H1 (cell line): ENCODE results near the gene PRDX3. TPM values are rescaled to one million over a fixed set of nuclear protein-coding genes. Genes with fewer than 3 reads are reported as not detected.

Source experiments
- CTCF ChIA-PET: fragments of 300-600 bp; sonication (Branson Sonifier 250); formaldehyde crosslinking; loops from one replicate; lab custom pipeline; 2021; ENCODE audit not compliant: partially characterized antibody; lab: Charles Lee
- POLR2A ChIA-PET: fragments of 300-600 bp; sonication (Branson Sonifier 250); formaldehyde crosslinking; loops from one replicate; lab custom pipeline; 2021; ENCODE audit warnings: inconsistent platforms; ENCODE audit not compliant: partially characterized antibody; lab: Charles Lee
- DNase-seq, 2 experiments: peaks; one replicate each; pipeline versions ENCODE4 v3.0.0 to v3.0.0-alpha.2; 2010 to 2022; ENCODE audit warnings: low spot score in 2 of 2, low read depth in 1 of 2, mixed read lengths in 1 of 2
- FAIRE-seq: peaks from 2 replicates; lab custom pipeline; 2011; peaks lifted over from hg19 to GRCh38; lab: Jason Lieb, UNC
- H2AFZ ChIP-seq: 2 replicates; pipeline ENCODE4 v1.8.1; 2012; ENCODE audit warnings: low read length, inconsistent platforms
- H2AK5ac ChIP-seq: 2 replicates; pipeline ENCODE4 v1.6.1; 2013; ENCODE audit warnings: low read depth, low read length
- H2BK120ac ChIP-seq: replicated peaks from 2 replicates; pipeline ENCODE3; 2013; ENCODE audit warnings: low read depth, low read length, inconsistent platforms
- H2BK12ac ChIP-seq: 2 replicates; pipeline ENCODE4 v1.6.1; 2013; ENCODE audit warnings: low read depth, low read length
- H2BK15ac ChIP-seq: 2 replicates; pipeline ENCODE4 v1.6.1; 2013; ENCODE audit warnings: low read length
- H2BK20ac ChIP-seq: 2 replicates; pipeline ENCODE4 v1.6.1; 2013; ENCODE audit warnings: low read length
- H2BK5ac ChIP-seq: 2 replicates; pipeline ENCODE4 v1.6.1; 2013; ENCODE audit warnings: low read depth, low read length
- H3K14ac ChIP-seq: 2 replicates; pipeline ENCODE4 v1.6.1; 2013; ENCODE audit warnings: inconsistent platforms; ENCODE audit not compliant: insufficient read length
- H3K18ac ChIP-seq: 2 replicates; pipeline ENCODE4 v1.6.1; 2013; ENCODE audit warnings: low read length; ENCODE audit errors: extremely low read depth
- H3K23ac ChIP-seq: 2 replicates; pipeline ENCODE4 v1.6.1; 2013; ENCODE audit warnings: inconsistent platforms; ENCODE audit not compliant: insufficient read length
- H3K23me2 ChIP-seq: 2 replicates; pipeline ENCODE4 v1.6.1; 2013; ENCODE audit warnings: low read depth, low read length
- H3K27ac ChIP-seq: 2 replicates; pipeline ENCODE4 v1.6.1; 2011; ENCODE audit warnings: low read depth, low read length, inconsistent platforms
- H3K27me3 ChIP-seq, 4 experiments: replicated peaks in 1 of 4; 1 replicate in 1 of 4; 2 replicates in 3 of 4; pipeline versions ENCODE4 v1.6.1 to v1.8.1; 2011 to 2013; ENCODE audit warnings: low read length in 3 of 4, mild to moderate bottlenecking in 3 of 4, inconsistent platforms in 2 of 4, mixed read lengths in 2 of 4, moderate library complexity in 1 of 4; ENCODE audit not compliant: control insufficient read depth in 3 of 4, insufficient read depth in 3 of 4; ENCODE audit errors: extremely low read depth in 1 of 4
- H3K36me3 ChIP-seq, 4 experiments: 2 replicates each; pipeline versions ENCODE4 v1.6.1 to v1.8.1; 2011 to 2013; ENCODE audit warnings: mild to moderate bottlenecking in 4 of 4, low read length in 3 of 4, moderate library complexity in 2 of 4, control low read depth in 1 of 4, inconsistent platforms in 1 of 4; ENCODE audit not compliant: insufficient read depth in 4 of 4, control insufficient read depth in 2 of 4
- H3K4ac ChIP-seq: replicated peaks from 2 replicates; pipeline ENCODE3; 2013; ENCODE audit warnings: low read length, low read depth, mixed read lengths, inconsistent platforms; ENCODE audit not compliant: insufficient read length
- H3K4me1 ChIP-seq, 4 experiments: replicated peaks in 1 of 4; 1 replicate in 1 of 4; 2 replicates in 3 of 4; pipeline versions ENCODE4 v1.6.1 to v1.8.1; 2011 to 2013; ENCODE audit warnings: low read length in 3 of 4, inconsistent platforms in 2 of 4, mixed read lengths in 1 of 4; ENCODE audit not compliant: insufficient read depth in 4 of 4, control insufficient read depth in 3 of 4
- H3K4me2 ChIP-seq, 2 experiments: 2 replicates each; pipeline versions ENCODE4 v1.6.1 to v1.8.1; 2011 to 2013; ENCODE audit warnings: low read depth in 2 of 2, low read length in 2 of 2, control low read depth in 1 of 2, inconsistent platforms in 1 of 2, mild to moderate bottlenecking in 1 of 2; ENCODE audit not compliant: insufficient read depth in 1 of 2
- H3K4me3 ChIP-seq, 4 experiments: fragments of 200-600, 300-600 bp in 1 of 4; sonication (generic), shearing (Covaris generic), sonication (Bioruptor Twin) in 1 of 4; 2 replicates each; pipeline versions ENCODE4 v1.5.1 to v1.8.1; 2011 to 2016; ENCODE audit warnings: low read length in 4 of 4, low read depth in 3 of 4, control low read depth in 2 of 4, inconsistent platforms in 2 of 4, mild to moderate bottlenecking in 2 of 4, mixed read lengths in 1 of 4, moderate library complexity in 1 of 4; ENCODE audit not compliant: insufficient read depth in 2 of 4; ENCODE audit errors: extremely low read depth in 1 of 4
- H3K56ac ChIP-seq: replicated peaks from 2 replicates; pipeline ENCODE3; 2013; ENCODE audit warnings: low read depth, mild to moderate bottlenecking, mixed read lengths, low read length, inconsistent platforms; ENCODE audit not compliant: insufficient read length
- H3K79me1 ChIP-seq: 2 replicates; pipeline ENCODE4 v1.6.1; 2013; ENCODE audit warnings: low read depth, low read length, control low read depth
- H3K79me2 ChIP-seq, 2 experiments: 2 replicates each; pipeline versions ENCODE4 v1.6.1 to v1.8.1; 2012 to 2013; ENCODE audit warnings: low read length in 2 of 2, mild to moderate bottlenecking in 2 of 2, inconsistent platforms in 1 of 2; ENCODE audit not compliant: insufficient read depth in 2 of 2, control insufficient read depth in 1 of 2
- H3K9ac ChIP-seq, 4 experiments: replicated peaks in 1 of 4; 1 replicate in 1 of 4; 2 replicates in 3 of 4; pipeline versions ENCODE4 v1.6.1 to v1.8.1; 2011 to 2013; ENCODE audit warnings: low read depth in 3 of 4, low read length in 3 of 4, control low read depth in 2 of 4, mild to moderate bottlenecking in 2 of 4, moderate library complexity in 2 of 4, inconsistent platforms in 1 of 4; ENCODE audit errors: extremely low read depth in 1 of 4
- H3K9me3 ChIP-seq, 2 experiments: 2 replicates each; pipeline versions ENCODE4 v1.6.1 to v1.8.1; 2012 to 2013; ENCODE audit warnings: mild to moderate bottlenecking in 2 of 2, moderate library complexity in 2 of 2, control low read depth in 1 of 2, inconsistent platforms in 1 of 2, low read depth in 1 of 2, low read length in 1 of 2, mixed read lengths in 1 of 2; ENCODE audit not compliant: insufficient read depth in 2 of 2
- H4K20me1 ChIP-seq, 2 experiments: replicated peaks in 1 of 2; 2 replicates each; pipeline versions ENCODE3 to v1.8.1; 2011 to 2013; ENCODE audit warnings: inconsistent platforms in 2 of 2, low read length in 2 of 2, mild to moderate bottlenecking in 1 of 2; ENCODE audit not compliant: insufficient read depth in 2 of 2, control insufficient read depth in 1 of 2
- H4K5ac ChIP-seq: 2 replicates; pipeline ENCODE4 v1.6.1; 2013; ENCODE audit warnings: low read length, low read depth, mixed read lengths, inconsistent platforms; ENCODE audit not compliant: insufficient read length
- H4K8ac ChIP-seq: 2 replicates; pipeline ENCODE4 v1.8.0; 2013; ENCODE audit warnings: mild to moderate bottlenecking, moderate library complexity, low read length, inconsistent platforms; ENCODE audit not compliant: insufficient read depth; ENCODE audit errors: extremely low read depth
- H4K91ac ChIP-seq: replicated peaks from 2 replicates; pipeline ENCODE3; 2013; ENCODE audit warnings: low read length, mixed read lengths, inconsistent platforms; ENCODE audit not compliant: insufficient read length
- CBX5 ChIP-seq: fragments of 300-800, 300-1000 bp; sonication (generic); IDR thresholded peaks from 2 replicates; pipeline ENCODE4 v1.7.1; 2016; ENCODE audit warnings: antibody characterized with exemption, low read length, low read depth
- CHD2 ChIP-seq: IDR thresholded peaks from 2 replicates; pipeline ENCODE4 v1.6.1; 2012; ENCODE audit warnings: low read length, improper control_type of control experiment
- EP300 ChIP-seq, 2 experiments: IDR thresholded peaks; 1 replicate in 1 of 2; 2 replicates in 1 of 2; pipeline ENCODE4 v1.6.1; 2011 to 2012; ENCODE audit warnings: low read depth in 2 of 2, low read length in 2 of 2, mild to moderate bottlenecking in 2 of 2, borderline replicate concordance in 1 of 2, inconsistent platforms in 1 of 2, moderate library complexity in 1 of 2
- FOSL1 ChIP-seq: IDR thresholded peaks from 2 replicates; pipeline ENCODE4 v1.6.1; 2011; ENCODE audit warnings: mild to moderate bottlenecking, low read depth, low read length, moderate library complexity; ENCODE audit not compliant: insufficient read depth
- GTF2F1 ChIP-seq: IDR thresholded peaks from 2 replicates; pipeline ENCODE4 v1.6.1; 2012; ENCODE audit warnings: low read depth, low read length, improper control_type of control experiment, borderline replicate concordance
- JUN ChIP-seq: IDR thresholded peaks from 2 replicates; pipeline ENCODE4 v1.6.1; 2011; ENCODE audit warnings: low read depth, mild to moderate bottlenecking, improper control_type of control experiment, low read length
- JUND ChIP-seq: IDR thresholded peaks from 2 replicates; pipeline ENCODE4 v1.6.1; 2011; ENCODE audit warnings: mild to moderate bottlenecking, improper control_type of control experiment, low read length
- KDM5A ChIP-seq: fragments of 200-600 bp; IDR thresholded peaks from 2 replicates; pipeline ENCODE4 v1.7.1; 2012; ENCODE audit warnings: mild to moderate bottlenecking, low read length, inconsistent platforms, mixed read lengths
- NRF1 ChIP-seq: IDR thresholded peaks from 2 replicates; pipeline ENCODE4 v1.6.1; 2011; ENCODE audit warnings: mild to moderate bottlenecking, low read depth, low read length, improper control_type of control experiment
- SIRT6 ChIP-seq: IDR thresholded peaks from one replicate; pipeline ENCODE4 v1.7.1; 2012; ENCODE audit warnings: low read length, inconsistent platforms
- TBP ChIP-seq: IDR thresholded peaks from 2 replicates; pipeline ENCODE4 v1.6.1; 2011; ENCODE audit warnings: low read depth, low read length, improper control_type of control experiment
- YY1 ChIP-seq: IDR thresholded peaks from 2 replicates; pipeline ENCODE4 v1.6.1; 2011; ENCODE audit warnings: low read depth, mild to moderate bottlenecking, low read length
- WGBS, 2 experiments: shearing (Covaris generic) in 1 of 2; methylation state at CpG; one replicate each; pipeline versions ENCODE4 v1.1.6 to v1.1.7; 2013 to 2015; ENCODE audit warnings: low lambda C conversion rate in 2 of 2, mixed read lengths in 2 of 2, inconsistent platforms in 1 of 2, low coverage in 1 of 2, missing lambda C conversion rate in 1 of 2; ENCODE audit not compliant: insufficient replicate concordance in 2 of 2, insufficient coverage in 1 of 2, insufficient read length in 1 of 2; ENCODE audit errors: extremely low coverage in 1 of 2, missing lambda C conversion rate in 1 of 2; 5-methylcytosine and 5-hydroxymethylcytosine counted together
- polyA plus RNA-seq, 7 experiments: library from polyadenylated mRNA; depleted of rRNA in 3 of 7; stranded (reverse) in 5 of 7; unstranded in 2 of 7; fragments of >200 nt in 5 of 7; fragments of 200-250 nt in 2 of 7; gene quantifications; 1 replicate in 5 of 7; 2 replicates in 1 of 7; 4 replicates in 1 of 7; pipeline versions ENCODE4 v1.2.1 to v1.2.3, GENCODE V29; 2011 to 2013; ENCODE audit warnings: missing spikeins in 2 of 7, mixed read lengths in 2 of 7
- total RNA-seq: library from RNA; stranded (reverse); fragmentation: NEBNext Ultra II Directional; extraction: Animal tissue kit (Norgen Biotek cat#: 25700); gene quantifications from 2 replicates; pipeline ENCODE4 v1.2.1, GENCODE V29; 2021

The PRDX3 gene
- total and polyA plus RNA-seq, 2 of the 8 experiments (the other 6 are each of a cell fraction or from before 2014, with no cell fraction given), result 201 to 208 TPM

GRCh38 chr10:119211625-119212441 lies 33.2 kb upstream of the PRDX3 start:
- Histone ChIP-seq H2BK20ac (no peak overlapping the region), H3K36me3 (no peaks in the 10 kb centered on the region), H3K14ac (no peak overlapping the region)
- TF ChIP-seq YY1 (no peak), FOSL1 (no peak), GTF2F1 (no peak), JUND (no peak), EP300 (IDR thresholded peaks at IDR 0.05; ENCODE audit: borderline replicate concordance in 1 of 2, low read depth in 2 of 2, low read length in 2 of 2) (no peak), CHD2 (no peak), SIRT6 (no peak), CBX5 (no peak), KDM5A (no peak), NRF1 (no peak), JUN (no peak), TBP (no peak)
- TF ChIP-seq, all 59 proteins: peak for 0
- peaks cover 5 to 19% (median 14%) of the 10 kb centered on the region in 4 experiments for H3K27me3 ChIP-seq
- H2BK15ac ChIP-seq, result no peak overlapping the region
- no peak for FAIRE-seq
- H3K23me2 ChIP-seq, result peaks cover 7% of the 10 kb centered on the region
- H2AFZ ChIP-seq, result no peak overlapping the region
- H3K56ac ChIP-seq, result no peak overlapping the region
- H2BK12ac ChIP-seq, result no peak overlapping the region
- H4K91ac ChIP-seq, result no peak overlapping the region
- peaks cover 0 to 5% of the 10 kb centered on the region in 2 experiments for H4K20me1 ChIP-seq
- ChIA-PET CTCF (interaction anchor here (0.7 to 3.2 kb wide), 12 partner anchors 10 to 234 kb away, joined by 3 to 19 read pairs (median 4); no protein-coding TSS in a partner anchor), POLR2A (no interaction called here)
- H4K8ac ChIP-seq, result no peak overlapping the region
- H3K4ac ChIP-seq, result no peak overlapping the region
- no peaks in the 10 kb centered on the region for H3K79me1 ChIP-seq
- WGBS, 2 experiments, result 58% methylated on average over 12 of the region's 12 CpGs; no CpG with 5 or more reads in 1 of the 2 experiments
- no peak for DNase-seq
- no peak overlapping the region for H3K23ac ChIP-seq
- H3K9ac ChIP-seq, result no peak overlapping the region
- H3K27ac ChIP-seq, result no peak overlapping the region
- no peak overlapping the region for H4K5ac ChIP-seq
- no peak overlapping the region; a peak in 1 of 4 replicates for H3K4me2 ChIP-seq
- H2BK5ac ChIP-seq, result no peak overlapping the region
- H3K18ac ChIP-seq, result no peak overlapping the region
- H3K9me3 ChIP-seq, result no peaks in the 10 kb centered on the region
- no peak overlapping the region for H2BK120ac ChIP-seq
- no peak overlapping the region for H3K4me3 ChIP-seq
- H3K4me1 ChIP-seq, result peaks cover 3 to 8% (median 6%) of the 10 kb centered on the region in 4 experiments
- no peaks in the 10 kb centered on the region for H3K79me2 ChIP-seq
- no peak overlapping the region for H2AK5ac ChIP-seq
